ENCODE measurements around the gene ABHD17C.

The ABHD17C gene

DNA sequence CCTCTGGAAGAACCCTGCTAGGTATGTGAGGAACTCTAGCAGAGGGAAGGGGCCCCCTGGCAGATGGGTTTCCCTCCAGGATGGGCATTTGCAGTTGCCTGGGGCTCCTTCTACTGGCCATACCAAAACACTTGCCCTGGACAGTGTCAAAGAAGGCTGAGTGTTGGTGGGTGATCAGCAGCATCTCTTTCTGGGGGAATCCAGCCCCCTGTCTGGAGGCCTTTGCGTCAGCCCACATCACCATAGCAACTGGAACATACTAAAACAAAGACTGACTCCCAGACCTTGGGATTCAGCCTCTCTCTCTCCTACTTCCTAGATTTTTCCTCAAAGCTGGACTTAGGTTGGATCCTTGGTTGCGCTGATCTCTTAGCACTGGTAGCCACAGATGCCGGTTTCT lies 92.2 kb downstream of the ABHD17C start:
- DNase-seq (ENCODE audit: low spot score) = no peak

DNA sequence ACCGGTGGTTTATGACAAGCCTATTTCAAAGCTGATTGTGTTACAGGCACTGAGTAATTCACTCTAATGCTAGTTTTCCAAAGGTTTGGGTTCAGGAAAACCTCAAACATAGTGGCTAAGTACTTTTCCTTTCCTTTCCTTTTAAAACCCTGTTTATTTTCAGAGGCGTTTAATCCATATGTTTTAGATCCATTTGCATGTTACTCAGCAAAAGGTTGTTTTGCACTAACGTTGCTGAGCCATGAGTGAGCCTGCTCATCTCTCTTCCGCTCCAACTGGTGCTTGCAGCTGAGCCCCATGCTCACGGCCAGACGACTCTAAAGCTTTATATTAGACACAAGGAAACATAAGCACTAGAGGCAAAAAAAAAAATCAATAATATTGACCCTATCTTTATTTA lies 93.4 kb downstream of the ABHD17C start:
- no peak for DNase-seq (ENCODE audit: low spot score)

DNA sequence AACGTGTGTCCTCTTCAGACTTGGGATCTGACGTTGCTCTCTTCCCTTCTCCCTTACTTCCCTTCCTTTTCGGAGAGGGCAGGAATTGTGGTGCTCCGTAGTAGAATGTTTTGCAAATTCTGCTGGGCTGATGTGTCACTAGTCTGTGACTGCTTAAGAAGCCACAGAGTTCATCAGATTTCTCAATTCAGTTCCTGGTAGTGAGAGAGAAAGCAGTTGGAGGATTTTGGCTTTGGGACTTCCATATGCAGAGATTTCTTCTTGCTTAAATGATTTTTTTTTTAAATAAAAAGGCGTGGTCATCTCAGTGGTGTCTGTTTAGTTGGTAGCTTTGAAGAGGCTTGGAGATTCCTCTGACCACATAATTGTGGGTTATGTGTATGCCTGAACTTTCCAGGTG lies 94.2 kb downstream of the ABHD17C start:
- DNase-seq (ENCODE audit: low spot score) = no peak

DNA sequence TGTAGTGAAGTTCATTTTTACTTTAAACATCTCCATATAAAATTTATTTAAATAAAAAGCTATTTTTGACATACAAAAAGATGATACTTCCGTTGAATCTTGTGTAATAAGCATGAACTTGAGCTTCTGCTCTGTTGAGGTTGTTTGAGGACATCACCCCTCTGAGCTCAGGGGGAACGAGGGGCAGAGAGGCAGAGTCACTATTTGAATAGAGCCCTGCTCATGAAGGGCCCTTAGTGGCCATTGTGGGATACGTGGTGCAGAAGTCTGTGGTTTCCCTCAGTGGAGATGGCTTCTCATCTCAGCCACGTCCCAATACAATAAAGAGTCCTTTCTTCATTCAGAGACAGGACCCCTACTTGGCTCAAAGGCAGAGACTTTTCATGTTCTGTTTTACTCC lies 94.7 kb downstream of the ABHD17C start:
- DNase-seq (ENCODE audit: low spot score) = no peak

DNA sequence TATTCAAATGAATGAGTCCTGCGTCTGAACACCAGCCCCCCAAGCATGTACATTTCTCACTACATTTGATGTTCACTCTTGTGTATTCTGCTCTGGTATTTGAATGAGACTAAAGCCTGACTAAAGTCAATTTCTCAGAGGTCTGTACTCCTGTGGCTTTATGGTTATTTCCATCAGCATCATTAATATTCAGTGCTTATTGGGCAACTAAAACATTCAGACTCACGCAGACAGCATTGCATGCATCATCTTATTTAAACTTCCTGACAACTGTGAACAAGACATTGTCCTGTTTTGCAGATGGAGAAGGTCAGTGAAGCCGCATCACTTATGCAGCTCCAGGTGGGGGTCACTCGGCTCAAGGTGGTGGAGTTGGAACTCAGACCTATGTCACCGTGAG lies 95.1 kb downstream of the ABHD17C start:
- no peak for DNase-seq (ENCODE audit: low spot score)

DNA sequence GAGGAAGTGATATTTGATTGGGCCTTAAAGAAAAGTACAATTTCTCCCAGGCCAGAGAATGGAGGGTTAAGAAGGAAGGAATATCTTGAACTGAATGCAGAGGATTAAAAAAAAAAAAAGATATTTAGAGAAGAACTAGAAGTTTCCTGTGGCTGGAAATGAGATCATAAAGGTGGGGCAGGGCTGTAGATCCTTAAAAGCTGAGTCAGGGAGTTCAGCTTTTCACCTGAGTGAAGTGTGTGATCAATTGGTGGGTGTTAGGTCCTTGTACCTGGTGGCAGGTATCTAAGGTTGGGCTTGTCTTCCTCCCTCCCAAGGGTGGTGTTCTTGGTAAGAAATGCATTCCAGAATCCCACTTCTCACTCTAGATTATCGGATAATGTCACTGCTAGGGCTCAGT lies 95.9 kb downstream of the ABHD17C start:
- DNase-seq (ENCODE audit: low spot score) = no peak

DNA sequence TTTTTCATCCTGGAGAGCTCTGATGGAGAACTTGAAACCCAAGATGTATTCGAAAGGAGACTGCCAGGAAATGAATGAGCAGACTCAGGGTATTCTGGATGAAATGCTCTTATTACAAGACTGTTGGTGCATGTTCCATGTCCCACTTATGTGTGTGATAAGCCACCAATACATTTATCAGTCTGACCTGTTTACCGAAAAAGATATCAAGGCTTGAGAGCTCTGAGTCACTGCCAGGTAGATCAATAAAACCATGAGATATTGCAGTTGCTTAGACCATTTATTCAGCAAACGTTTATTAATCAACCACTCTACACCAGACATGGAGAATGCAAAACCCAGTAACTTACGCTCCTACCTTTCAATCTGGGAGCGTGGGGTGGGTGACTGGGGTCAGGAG lies 101.3 kb downstream of the ABHD17C start:
- DNase-seq (ENCODE audit: low spot score) = no peak

DNA sequence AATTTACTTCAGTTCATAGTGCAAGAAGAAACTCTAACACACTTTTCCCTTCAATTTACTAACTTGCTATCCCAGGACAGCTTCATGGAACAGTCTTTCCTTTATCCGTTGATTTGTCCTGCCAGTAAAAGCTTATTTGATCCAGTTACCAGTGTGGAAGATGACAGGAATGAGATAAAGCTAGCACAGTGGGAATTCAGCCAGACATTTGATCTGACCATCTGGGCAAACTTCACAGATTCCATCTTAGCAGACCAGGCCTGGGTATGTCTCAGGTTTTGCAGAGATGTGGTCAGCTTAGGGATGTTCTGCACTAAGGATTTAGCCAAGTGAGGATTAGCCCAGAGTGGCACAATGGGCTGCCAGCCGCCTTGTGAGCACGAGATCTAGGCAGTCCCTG lies 103.8 kb downstream of the ABHD17C start:
- no peak for DNase-seq (ENCODE audit: low spot score)

DNA sequence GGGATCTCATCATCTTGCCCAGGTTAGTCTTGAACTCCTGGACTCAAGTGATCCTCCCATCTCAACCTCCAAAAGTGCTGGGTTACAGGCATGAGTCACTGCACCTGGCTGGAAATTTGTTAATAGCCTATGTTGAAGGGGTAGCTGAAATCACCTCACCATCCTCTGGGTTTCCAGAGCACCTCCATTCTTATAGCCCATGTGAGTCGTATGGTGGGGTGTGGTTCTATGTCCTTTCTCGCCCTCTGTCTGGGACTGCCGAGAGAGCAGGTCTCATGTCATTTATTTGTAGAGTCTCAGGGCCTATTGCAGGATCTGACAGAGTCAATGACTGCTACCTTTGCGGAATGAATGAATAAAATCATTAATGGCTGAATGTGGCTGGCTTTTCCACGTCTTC lies 105.0 kb downstream of the ABHD17C start:
- DNase-seq (ENCODE audit: low spot score) = no peak

DNA sequence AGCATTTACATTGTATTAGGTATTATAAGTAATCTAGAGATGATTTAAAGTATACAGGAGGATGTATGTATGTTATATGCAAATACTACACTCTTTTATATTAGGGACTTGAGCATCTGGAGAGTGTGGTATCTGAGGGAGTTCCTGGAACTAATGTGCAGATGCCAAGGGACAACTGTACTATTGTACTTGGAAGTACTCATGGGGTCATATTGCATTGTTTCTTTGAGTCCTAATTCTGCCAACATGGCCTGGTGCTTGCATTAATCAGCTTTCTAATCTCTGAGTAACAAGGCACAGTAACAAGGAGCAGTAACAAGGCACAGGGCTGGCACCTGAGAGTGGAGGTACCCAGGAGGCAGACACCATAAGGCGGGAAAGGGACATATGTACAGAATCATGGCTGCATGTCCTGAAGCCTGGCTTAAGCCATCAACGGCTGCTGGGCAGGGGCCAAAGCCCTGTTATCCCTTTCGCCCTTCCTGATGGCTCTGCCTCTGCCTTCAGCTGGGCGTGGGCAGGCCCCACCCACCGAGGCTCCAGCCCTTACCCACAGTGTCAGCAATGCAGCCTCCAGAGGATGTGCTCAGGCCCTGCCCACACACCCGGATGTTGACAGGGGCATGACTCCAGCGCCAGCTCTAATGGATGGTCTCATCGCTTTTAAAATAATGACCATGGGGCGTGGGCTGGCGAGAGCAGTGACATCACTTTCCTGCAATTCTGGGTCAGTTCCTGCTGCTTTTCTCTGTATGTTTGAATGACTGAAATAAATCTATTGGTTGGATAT lies 107.0 kb downstream of the ABHD17C start:
- DNase-seq (ENCODE audit: low spot score) = no peak

DNA sequence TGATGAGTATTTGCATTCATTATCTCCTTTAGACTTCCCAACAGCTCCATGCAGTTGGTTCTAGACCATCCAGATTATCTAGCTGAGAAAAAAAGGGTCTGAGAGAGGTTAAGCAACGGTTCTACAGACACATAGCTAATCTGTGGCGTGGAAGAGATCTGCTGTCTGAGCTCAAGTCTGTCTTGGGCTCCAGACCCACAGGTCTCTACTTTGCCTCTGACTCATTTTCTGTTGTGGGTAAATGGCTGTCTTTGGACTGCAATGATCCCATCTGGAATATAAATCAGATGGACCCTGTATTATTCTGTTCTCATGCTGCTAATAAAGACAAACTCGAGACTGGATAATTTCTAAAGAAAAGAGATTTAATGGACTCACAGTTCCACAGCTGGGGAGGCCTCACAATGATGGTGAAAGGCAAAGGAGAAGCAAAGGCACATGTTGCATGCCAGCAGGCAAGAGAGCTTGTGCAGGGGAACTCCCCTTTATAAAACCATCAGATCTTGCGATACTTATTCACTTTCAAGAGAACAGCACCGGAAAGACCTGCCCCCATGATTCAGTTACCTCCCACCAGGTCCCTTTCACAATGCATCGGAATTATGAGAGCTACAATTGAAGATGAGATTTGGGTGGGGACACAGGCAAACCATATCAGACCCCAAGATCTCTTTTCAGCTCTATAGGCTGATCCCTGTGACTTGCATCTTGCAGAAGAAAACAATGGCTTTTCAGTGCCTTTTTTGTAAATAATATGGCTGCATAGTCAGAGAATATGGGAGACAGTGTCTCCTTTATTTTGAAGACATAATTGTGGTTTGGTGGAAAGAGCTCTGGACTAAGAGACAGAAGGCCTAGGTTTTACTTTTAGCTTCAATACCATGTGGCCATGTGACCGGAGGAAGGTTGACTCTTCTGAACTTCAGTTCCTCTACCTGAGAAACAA lies 108.7 kb downstream of the ABHD17C start:
- no peak for DNase-seq (ENCODE audit: low spot score)

DNA sequence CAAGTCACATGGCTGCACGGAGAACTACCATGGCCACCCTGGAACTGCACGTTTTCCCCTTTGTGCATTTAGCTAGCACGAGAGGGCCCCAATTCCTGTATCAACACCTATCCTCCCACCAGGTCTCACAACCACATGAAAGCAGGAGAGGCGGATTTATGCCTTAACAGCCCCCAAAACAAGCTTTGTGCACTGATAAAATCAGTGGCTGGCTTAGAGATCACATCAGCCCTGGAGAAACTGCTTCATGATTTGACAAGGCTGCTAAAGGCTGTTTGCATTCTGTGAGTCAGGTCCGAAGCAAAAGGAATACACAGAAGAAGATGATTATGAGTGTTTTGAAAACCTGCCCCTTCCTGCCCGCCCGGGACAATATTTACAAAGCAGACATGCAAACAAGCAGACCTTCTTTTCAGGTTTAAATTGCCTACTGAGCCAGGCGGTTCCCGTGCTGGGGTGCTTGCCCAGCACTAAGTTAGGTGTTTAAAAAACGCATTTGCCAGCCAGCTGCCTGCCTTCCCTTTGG lies 109.9 kb downstream of the ABHD17C start:
- no peak for DNase-seq (ENCODE audit: low spot score)

Measured in germinal center (tissue), 1 donor.